ENCODE measurements around the gene DCDC2C. TPM values are rescaled to one million over a fixed set of nuclear protein-coding genes. Genes with fewer than 3 reads are reported as not detected.

The DCDC2C gene
- total RNA-seq, 1 experiment from 2014 or later, result not detected

DNA sequence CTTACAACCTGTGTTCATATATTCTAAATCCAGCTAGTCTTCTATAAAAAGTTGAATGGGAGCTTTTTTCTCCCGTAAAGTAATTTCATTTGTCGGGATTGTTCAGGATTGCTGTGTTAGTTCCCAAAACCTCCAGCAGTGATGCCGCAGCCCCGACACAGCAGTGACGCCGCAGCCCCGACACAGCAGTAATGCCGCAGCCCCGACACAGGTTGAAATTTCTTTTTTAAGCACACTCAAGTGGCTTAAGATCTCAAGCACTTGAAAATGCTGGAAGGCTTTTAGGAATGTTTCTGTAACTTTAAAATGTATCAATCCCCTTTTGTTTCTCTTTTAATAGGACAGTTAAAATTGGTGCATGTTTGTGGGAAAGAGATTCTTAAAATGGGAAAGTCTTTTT, 145.4 kb downstream of the DCDC2C start (continued):
- TF ChIP-seq, protein P1, sequence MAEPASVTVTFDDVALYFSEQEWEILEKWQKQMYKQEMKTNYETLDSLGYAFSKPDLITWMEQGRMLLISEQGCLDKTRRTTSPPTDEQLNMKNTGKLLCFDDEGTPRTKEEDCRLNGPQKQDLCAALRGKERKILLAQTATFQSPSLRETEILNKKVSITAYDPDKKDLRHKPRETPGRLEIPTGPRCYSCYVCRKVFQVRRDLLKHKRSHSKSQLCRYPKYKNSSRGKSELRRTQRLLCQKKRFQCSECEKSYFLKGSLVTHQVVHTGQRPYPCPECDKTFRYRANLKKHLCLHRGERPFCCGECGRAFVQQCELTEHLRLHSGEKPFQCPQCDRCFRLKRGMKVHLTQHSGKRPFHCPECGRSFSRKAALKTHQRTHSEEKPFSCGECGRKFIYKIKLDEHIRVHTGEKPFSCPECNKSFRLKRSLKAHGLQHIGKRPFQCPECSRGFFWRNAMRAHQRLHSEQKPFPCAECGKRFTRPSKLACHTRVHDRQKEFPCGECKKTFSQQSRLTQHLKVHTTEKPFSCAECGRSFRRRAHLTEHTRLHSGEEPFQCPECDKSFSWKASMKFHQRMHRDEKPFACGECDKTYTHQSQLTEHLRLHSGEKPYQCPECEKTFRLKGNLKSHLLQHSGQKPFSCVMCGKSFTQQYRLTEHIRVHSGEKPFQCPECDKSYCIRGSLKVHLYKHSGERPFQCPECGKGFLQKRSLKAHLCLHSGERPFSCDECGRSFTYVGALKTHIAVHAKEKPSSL (CRISPR knock-in tag; conservative IDR thresholded peaks at IDR 0.05), result no peak
- TF ChIP-seq ZNF263 (CRISPR knock-in tag; IDR thresholded peaks at IDR 0.05; ENCODE audit: low read depth), result no peak
- TF ChIP-seq MXD4 (CRISPR knock-in tag; IDR thresholded peaks at IDR 0.05; ENCODE audit: borderline replicate concordance), result no peak
- no peak for TF ChIP-seq TEAD1 (CRISPR knock-in tag; IDR thresholded peaks at IDR 0.05)
- no peak for TF ChIP-seq ELF4 (CRISPR knock-in tag; IDR thresholded peaks at IDR 0.05; ENCODE audit: low read depth)
- no peak for TF ChIP-seq SMAD3 (CRISPR knock-in tag; IDR thresholded peaks at IDR 0.05; ENCODE audit: borderline replicate concordance)
- TF ChIP-seq AR (CRISPR knock-in tag; IDR thresholded peaks at IDR 0.05), result no peak
- TF ChIP-seq OVOL2 (CRISPR knock-in tag; IDR thresholded peaks at IDR 0.05; ENCODE audit: borderline replicate concordance), result no peak

- POLR2A ChIA-PET, result no interaction called here
- DNase-seq (ENCODE audit: low spot score) (no peak), ATAC-seq (no peak)
- Mint-ChIP-seq H3K36me3 (peaks cover 71% of the 10 kb centered on the region), H3K27ac (no peak overlapping the region), H3K4me3 (no peak overlapping the region), H3K27me3 (ENCODE audit: low read depth) (peaks cover 12% of the 10 kb centered on the region), H3K9me3 (peaks cover 93% of the 10 kb centered on the region), H3K4me1 (no peaks in the 10 kb centered on the region)
- TF ChIP-seq NFE2L1 (CRISPR knock-in tag; IDR thresholded peaks at IDR 0.05) (no peak), FOXK1 (CRISPR knock-in tag; IDR thresholded peaks at IDR 0.05) (no peak), TCF7 (CRISPR knock-in tag; IDR thresholded peaks at IDR 0.05; ENCODE audit: low read depth) (no peak)
- TF ChIP-seq, protein P2, sequence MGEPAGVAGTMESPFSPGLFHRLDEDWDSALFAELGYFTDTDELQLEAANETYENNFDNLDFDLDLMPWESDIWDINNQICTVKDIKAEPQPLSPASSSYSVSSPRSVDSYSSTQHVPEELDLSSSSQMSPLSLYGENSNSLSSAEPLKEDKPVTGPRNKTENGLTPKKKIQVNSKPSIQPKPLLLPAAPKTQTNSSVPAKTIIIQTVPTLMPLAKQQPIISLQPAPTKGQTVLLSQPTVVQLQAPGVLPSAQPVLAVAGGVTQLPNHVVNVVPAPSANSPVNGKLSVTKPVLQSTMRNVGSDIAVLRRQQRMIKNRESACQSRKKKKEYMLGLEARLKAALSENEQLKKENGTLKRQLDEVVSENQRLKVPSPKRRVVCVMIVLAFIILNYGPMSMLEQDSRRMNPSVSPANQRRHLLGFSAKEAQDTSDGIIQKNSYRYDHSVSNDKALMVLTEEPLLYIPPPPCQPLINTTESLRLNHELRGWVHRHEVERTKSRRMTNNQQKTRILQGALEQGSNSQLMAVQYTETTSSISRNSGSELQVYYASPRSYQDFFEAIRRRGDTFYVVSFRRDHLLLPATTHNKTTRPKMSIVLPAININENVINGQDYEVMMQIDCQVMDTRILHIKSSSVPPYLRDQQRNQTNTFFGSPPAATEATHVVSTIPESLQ (CRISPR knock-in tag; IDR thresholded peaks at IDR 0.05), result no peak
- TF ChIP-seq, protein P1 (CRISPR knock-in tag; conservative IDR thresholded peaks at IDR 0.05), result no peak
- CTCF ChIA-PET, result no interaction called here
These were observed 145.8 kb downstream of the DCDC2C start for GRCh38 chr2:3849213-3849612.

GRCh38 chr2:3857576-3857975, 154.2 kb downstream of the DCDC2C start:
- no peak for DNase-seq (ENCODE audit: low spot score)
- ATAC-seq, result no peak
- H3K27ac Mint-ChIP-seq, result no peak overlapping the region
- H3K36me3 Mint-ChIP-seq, result peaks cover 49% of the 10 kb centered on the region
- no peaks in the 10 kb centered on the region for H3K4me1 Mint-ChIP-seq
- peaks cover 72% of the 10 kb centered on the region for H3K9me3 Mint-ChIP-seq
- TF ChIP-seq OVOL2 (CRISPR knock-in tag; IDR thresholded peaks at IDR 0.05; ENCODE audit: borderline replicate concordance), result no peak
- no peak for TF ChIP-seq CREM (CRISPR knock-in tag; IDR thresholded peaks at IDR 0.05)
- TF ChIP-seq ZNF512 (CRISPR knock-in tag; IDR thresholded peaks at IDR 0.05; ENCODE audit: borderline replicate concordance), result no peak
- no peak overlapping the region for H3K4me3 Mint-ChIP-seq
- peaks cover 2% of the 10 kb centered on the region; the same call in 1 of the 2 replicates for H3K27me3 Mint-ChIP-seq (ENCODE audit: low read depth)
- POLR2A ChIA-PET, result no interaction called here
- CTCF ChIA-PET, result no interaction called here

Data from WTC11 (cell line).